ENCODE data around the gene LUZP1.

DNA sequence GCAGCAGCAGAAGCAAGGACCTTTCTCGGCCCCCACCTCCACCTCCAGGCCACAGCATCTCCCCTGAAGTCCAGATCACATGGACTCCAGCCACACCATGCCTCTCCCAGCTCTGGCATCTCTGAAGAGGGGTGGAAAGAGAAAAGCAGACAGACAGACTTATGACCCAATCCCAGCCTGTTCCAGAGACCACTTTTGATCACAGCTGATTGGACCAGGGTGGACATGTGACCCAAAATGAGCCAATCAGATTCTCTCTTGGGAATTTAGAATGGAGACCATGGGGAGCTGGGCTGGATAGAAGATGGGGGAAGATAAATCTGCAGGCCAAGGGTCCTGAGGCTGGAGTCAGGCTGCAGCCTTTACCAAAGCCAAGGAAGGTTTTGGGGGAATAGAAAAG, 32.2 kb upstream of the LUZP1 start:
- no peak for TF ChIP-seq POLR2A (IDR thresholded peaks at IDR 0.05; ENCODE audit: low read depth, low read length)
- TF ChIP-seq POLR2AphosphoS5 (IDR thresholded peaks at IDR 0.05; ENCODE audit: low read depth, low read length), result no peak

Measured in GM12892 (cell line).